GM19193 (cell line): ENCODE measurements around the gene PDCD4.

Experiments
- POLR2A ChIP-seq: IDR thresholded peaks from 4 replicates; pipeline ENCODE4 v1.6.1; 2011; ENCODE audit not compliant: insufficient read depth, insufficient read length; ENCODE audit errors: extremely low read depth

PDCD4 gene

DNA sequence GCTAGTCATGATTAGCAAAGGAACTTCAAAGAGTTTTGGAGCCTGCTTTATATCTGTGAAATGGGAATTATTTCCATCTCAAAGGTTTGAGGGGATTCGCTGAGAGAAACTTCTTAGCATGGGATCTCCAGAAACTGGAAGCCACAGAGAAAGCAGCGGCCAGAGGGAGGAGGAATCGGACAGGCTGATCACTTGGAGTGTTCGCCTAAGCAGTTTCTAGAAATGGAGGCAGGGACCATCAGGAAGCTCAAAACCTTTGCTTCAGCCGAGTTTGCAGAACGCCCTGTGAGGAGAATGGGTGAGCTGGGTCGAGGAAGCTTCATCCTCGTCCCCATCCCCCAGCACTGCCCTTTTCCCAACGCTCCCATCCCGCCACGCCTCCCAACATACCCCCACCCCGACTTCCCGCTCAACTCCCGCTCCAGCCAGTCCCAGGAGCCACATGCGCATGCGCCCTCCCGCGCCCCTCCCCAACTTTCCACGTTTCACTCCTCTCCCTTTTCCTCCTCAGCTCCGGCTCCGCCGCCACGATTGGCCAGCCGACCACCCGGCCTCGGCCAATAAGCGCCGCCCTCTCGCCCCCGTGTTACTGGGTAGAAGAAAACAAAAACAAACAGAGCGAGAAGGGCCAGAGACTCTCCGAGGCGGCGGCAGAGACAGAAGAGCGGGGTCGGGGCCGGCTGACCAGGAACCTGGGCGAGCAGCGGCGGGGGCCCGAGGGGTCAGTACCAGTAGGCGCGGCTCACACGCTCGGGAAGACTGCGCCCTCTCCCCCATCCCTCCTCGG lies at the start of gene PDCD4:
Gene PDCD4, plus strand, starts transcription at position 631 of the 787 bp plus-strand sequence. CDS start 4,100 bp downstream, outside the sequence.
- peak; percentile 87 for TF ChIP-seq POLR2A

DNA sequence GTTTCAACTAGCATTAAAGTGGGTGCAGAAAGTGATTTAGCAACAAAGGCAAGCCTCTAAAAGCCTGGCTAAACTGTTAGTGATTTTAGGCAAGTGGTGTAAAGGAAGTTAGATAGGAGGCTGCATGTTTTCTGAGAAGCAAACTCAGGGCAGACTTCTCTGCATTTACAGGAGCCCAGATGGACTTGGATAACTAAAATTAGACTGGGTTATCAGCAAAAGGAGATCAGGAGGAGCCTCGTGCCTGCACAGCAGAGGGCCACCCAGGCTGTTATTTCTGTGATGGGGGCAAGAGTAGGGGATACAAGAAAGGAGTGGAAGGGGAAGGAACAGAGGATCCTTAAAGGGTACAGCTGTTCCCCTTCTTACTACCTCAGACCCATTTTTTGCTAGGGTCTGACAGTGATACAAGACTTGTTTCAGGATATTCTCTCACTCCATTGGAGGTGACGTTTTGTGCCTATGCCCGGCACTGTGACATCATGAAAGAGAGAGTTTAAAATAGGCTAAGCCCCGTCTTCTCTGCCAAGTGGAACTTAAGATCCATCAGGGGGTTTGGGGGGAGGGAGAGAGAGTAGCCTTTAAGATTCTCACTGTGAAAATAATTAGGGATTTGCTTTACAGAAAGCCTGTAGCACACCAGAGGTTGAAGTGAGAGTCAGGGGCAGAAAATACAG lies 49.6 kb upstream of the PDCD4 start:
- no peak for TF ChIP-seq POLR2A

DNA sequence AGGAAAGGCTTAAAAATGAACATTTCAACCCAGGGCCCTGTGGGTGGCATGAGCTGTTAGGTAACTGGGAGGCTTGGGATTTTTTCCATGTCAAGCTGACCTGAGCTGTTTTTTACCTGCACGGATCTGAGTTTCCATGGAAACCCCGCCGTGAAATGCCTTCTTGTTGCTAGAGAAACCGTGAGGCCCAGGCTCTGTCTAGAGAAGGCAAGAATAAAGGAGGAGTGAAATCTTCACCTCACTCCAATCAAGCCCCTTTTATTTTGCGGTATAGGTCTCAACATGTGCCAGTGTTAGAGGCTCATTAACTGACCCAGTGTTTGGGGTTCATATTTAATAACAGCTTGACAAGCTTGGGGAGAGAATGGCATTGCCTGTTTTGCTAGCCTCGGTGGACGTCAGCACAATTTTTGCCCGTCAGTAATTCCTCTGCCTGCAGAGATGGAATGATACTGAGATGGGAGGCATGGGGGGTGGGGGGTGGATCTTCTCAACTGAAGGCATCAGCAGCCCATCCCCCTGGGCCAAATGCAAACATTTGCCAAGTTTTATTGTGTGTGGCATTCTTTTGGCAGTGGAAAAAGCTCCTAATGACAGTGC lies 48.9 kb upstream of the PDCD4 start:
- TF ChIP-seq POLR2A: no peak

DNA sequence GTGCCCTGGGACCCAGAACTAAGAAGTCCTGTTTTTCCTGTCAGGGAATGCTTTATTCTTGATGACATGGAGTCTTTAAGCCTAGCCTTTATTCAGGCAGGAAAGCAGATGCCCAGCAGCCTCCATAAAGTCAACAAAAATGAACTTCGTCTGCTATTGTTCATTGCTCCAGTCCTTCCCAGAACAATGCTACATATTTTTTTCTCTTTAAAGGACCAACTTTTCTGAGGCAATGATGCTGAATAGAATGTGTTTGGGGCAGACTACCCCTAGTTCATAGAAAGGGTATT lies 47.6 kb upstream of the PDCD4 start:
- TF ChIP-seq POLR2A: no peak

DNA sequence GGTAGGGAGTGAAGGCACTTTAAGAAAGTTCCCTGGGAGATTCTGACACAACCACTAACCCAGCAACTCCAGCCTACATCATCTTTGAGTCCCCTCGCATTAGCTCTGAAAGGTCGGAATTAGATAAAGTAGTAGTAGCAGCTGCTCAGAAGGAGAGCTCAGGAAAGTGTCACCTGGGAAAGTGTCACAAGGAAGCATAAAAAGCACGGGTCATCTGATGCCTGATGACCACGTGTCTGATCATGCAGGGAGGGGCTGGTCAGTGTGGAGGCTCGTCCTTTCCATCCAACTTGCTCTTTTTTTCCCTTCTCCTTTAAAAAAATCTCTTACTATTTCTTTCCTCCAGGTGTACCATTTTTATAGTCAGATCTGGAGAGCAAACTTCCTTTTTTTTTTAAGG lies 47.1 kb upstream of the PDCD4 start:
- no peak for TF ChIP-seq POLR2A

DNA sequence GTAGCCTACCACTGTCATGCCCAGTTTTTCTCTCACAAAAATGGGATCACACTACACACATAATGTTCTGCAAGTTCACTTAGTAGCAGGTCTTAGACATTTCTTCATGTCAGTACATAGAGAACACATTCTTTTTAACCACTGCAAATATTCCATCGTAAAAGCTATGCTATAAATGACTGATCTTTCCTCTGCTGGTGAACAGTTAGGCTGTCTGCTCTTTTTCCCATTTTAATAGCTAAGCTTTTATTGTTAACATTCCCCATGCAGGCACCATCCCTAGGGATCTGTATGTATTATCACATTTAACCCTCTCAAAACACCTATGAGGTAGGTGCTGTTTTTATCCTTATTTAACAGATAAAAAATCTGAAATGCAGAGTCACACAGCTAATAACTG lies 46.2 kb upstream of the PDCD4 start:
- no peak for TF ChIP-seq POLR2A

DNA sequence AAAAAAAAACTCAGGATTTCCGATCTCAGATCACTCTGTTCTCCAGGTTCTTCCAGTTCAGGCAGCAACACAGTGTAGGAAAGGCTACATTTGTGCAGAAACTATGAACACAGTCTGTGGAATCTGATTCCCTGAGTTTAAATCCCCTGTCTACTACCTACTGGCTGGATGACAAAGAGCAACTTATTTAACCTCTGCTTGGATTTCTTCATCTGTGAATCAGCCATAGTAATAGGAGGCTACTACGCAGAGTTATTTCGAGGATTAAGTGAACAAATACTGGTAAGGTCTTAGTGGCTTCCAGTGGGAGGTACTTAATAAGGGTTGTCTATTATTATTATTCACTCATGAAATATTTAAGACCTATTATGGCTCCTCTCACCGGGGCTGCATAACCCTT lies 44.3 kb upstream of the PDCD4 start:
- no peak for TF ChIP-seq POLR2A

DNA sequence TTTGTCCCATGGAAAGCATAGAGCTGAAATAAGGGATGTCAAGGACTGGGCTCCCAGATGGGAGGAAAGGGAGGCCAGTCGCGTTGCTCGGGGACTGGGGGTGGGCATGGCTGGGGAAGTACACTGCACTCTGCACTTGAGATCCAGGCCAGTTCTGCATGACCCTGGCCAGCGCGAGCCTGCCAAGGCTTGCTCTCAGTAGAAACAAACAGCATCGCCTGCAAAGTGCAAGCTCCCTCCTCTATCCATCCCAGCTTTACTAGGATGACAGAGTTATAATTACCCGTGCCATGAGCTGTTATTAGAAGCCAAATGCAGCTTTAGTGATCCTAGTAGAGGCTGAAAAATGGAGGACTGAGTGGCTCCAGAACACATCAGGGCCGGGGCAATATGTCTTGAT lies 43.9 kb upstream of the PDCD4 start:
- TF ChIP-seq POLR2A: no peak

DNA sequence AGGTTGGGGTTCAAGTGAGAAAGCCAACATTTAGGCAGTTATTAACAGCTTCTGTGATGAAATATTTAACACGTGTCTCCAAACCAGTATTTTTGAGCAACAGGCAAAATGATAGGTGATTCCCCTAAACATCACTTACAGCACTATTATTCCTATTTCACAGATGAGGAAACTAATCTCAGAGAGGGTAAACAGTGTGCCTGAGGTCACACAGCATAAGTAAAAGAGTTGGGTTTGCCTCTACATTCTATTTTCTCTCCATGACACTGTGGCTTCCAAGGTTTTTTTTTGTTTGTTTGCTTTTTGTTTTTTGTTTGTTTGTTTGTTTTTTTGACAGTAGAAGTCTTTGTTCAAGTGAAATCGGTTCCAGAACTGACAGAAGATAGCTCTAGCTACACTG lies 43.2 kb upstream of the PDCD4 start:
- TF ChIP-seq POLR2A: no peak

DNA sequence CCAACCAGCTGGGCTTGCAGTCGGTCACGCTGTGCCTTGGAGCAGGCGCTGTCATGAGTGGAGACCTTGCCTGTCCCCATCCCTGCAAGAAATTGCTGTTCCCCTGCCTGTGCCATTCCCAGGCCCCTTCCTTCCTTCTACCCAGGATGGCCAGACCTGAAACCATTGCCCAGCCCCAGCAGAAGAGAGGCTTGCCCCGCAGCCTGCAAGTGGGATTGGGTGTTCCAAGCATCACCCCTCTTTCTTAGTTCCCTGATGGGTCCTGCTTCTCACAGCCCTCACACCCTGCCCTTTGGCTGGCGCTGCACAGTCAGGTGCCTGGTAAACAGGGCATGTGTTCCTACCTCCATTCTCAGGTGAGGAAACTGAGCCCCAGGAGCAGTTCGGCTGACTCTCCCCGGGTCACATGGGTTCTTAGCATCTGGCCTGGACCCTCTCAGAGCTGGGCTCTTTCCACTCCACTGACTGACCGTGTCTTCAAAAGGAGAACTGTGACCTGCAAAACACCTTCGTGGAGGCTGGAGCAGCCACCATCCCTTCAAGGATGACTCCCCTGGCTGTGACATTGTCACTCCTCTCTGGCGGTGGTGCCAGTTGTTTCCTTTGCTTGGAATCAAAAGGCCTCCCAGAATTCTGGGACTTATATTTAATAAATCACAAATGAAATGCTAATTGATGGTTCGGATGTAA lies 41.9 kb upstream of the PDCD4 start:
- TF ChIP-seq POLR2A: no peak

DNA sequence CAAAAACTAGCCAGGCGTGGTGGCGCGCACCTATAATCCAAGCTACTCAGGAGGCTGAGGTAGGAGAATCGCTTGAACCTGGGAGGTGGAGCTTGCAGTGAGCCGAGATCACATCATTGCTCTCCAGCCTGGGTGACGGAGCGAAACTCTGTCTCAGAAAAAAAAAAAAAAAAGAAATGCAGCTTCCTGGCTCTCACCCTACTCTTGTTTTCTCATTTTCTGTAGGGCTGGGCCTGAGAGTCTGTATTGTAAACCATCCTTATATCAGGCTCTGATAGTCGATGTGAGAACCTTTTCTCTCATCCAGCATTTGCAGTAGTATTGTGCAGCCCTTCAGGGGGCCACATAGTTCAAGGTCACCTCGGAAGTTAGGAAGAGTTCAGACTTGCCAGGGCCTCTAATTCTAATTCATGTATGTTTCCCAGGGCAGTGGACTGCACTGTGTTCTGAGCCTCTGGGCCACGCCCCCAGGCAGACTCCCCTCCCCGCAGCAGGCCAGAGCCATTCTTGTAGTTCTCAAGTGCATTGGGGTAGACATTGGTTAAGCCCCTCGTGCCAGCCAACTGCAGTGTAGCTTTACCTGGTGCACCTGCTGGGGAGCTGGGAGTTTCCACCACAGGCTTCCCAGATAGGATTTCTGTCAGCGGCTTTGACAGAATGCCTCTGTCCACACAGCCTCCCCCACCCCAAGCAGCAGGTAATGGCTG lies 38.3 kb upstream of the PDCD4 start:
- no peak for TF ChIP-seq POLR2A

DNA sequence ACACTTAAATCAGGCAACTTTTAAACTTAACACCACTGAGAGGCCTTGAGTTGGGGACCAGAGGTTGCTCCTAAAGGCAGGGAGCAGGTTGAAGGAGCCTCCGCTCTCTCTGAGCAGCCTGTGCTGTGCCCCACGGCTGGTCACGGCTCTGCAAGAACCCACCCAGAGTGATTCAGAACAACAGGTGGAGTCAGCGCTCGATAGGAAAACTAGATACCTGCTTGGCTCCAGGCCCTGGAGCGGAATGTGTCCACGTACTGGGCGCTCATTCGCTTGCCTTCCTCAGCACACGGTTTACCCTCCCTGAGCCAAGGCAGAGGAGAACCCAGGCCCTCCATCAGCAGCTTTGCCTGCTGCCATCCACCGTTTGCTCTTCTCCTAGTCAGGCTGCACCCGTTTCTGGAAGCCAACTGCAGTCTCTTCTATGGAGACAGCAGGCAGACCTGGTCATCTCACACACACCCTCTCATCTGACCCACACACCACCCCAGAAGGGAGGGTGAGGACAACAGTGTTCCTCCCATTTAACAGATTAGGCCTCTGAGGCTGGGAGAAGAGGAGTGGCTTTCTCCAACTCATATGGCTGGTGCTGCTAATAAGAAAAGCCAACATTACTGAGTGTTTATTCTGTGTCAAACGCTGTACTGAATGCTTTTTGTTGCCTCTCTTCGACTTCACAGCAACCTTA lies 37.6 kb upstream of the PDCD4 start:
- TF ChIP-seq POLR2A: no peak

DNA sequence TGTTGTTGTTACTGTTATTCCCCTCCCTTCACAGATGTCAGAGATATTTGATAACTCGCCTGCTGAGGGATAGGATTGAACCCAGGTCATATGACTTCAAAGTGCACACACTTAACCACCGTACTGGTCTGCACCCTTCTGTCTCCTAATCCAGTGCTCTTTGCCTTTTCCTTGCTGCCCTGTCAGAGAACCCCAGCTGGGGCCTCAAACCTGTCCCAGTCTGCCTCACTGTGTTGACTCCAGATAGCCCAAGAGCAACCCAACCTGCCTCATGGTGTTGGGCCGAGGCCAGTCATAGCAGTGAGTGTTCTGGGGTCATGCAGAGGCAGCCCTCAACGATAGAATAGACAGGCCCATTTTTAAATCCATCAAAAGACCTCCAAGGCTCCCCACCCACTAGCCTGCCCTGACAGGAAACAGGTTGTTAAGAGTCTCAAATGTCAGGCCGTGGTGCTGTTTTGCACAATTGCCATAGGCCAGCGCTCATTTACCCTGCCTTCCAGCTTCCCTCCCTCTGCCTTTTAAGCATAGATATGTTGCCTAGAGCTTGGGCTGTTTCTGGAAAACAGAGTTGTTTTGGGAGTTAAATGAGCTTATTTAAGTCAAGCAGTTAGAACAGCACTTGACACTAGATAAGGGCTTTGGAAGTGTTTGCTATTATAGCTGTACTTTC lies 37.0 kb upstream of the PDCD4 start:
- TF ChIP-seq POLR2A: no peak

DNA sequence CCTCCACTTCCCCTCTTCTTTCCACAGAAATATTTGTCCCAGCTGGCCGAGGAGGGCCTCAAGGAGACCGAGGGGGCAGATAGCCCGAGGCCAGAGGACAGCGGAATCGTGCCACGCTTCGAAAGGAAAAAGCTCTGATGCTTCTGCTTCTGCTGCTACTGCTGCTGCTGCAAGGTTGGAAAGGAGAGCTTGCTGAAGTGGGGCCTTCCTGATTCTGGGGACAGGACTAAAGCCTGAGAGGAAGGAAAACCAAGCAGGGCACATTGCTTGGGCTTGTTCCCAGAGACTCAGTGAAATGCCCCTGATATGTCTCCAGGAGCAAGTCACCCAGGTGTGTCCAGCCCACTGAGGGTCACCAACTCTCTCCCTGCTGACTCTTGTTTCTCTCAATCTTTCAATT lies 35.9 kb upstream of the PDCD4 start:
- no peak for TF ChIP-seq POLR2A
